Kidney epithelial cell (primary cell): ENCODE data around the gene ASB8. TPM values are rescaled to one million over a fixed set of nuclear protein-coding genes. Genes with fewer than 3 reads are reported as not detected.

Experiments
- DNase-seq: peaks from one replicate; pipeline ENCODE4 v3.0.0-alpha.2; 2010; ENCODE audit warnings: low read depth
- H3K27me3 ChIP-seq: 2 replicates; pipeline ENCODE4 v1.6.0; 2011; ENCODE audit warnings: low read length; ENCODE audit not compliant: control insufficient read depth, insufficient read depth
- H3K36me3 ChIP-seq: 2 replicates; pipeline ENCODE4 v1.5.1; 2011; ENCODE audit warnings: low read length; ENCODE audit not compliant: control insufficient read depth, insufficient read depth
- H3K4me3 ChIP-seq: 2 replicates; pipeline ENCODE4 v1.5.1; 2011; ENCODE audit warnings: low read depth, mild to moderate bottlenecking, control low read depth, low read length
- total RNA-seq: library from RNA; depleted of rRNA; stranded (reverse); fragments of >200 nt; gene quantifications from 2 replicates; pipeline ENCODE4 v1.2.3, GENCODE V29; 2015
- TF ChIP-seq, protein P1 (sequence below): IDR thresholded peaks from 2 replicates; pipeline ENCODE4 v1.5.1; 2011; ENCODE audit warnings: mild to moderate bottlenecking, moderate library complexity, low read length, control low read depth, inconsistent platforms; ENCODE audit not compliant: insufficient read depth, poor library complexity, severe bottlenecking

ASB8 gene
- total RNA-seq, 1 donor from 2014 or later = 20.2 TPM

DNA sequence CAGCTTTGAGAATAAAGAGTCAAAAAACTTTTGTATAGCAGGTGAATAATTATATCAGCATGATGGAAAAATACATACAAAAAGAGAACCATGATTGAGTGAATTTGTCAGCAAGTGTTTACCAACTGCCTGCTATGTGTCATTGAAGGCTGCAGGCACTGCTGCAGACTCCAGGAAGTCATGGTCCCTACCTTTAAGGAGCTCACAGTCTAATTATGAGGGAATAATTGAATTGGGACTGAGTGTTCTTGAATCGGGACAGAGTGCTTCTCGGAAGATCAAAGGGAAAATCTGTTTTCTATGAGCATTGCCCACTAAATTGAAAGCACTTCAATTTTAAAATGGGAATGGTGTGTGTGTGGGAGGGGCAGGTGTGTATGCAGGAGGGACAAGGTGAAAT lies 36.3 kb upstream of the ASB8 start:
- no peak overlapping the region for H3K4me3 ChIP-seq
- peaks cover 5% of the 10 kb centered on the region for H3K27me3 ChIP-seq
- no peaks in the 10 kb centered on the region for H3K36me3 ChIP-seq
- TF ChIP-seq, protein P1, sequence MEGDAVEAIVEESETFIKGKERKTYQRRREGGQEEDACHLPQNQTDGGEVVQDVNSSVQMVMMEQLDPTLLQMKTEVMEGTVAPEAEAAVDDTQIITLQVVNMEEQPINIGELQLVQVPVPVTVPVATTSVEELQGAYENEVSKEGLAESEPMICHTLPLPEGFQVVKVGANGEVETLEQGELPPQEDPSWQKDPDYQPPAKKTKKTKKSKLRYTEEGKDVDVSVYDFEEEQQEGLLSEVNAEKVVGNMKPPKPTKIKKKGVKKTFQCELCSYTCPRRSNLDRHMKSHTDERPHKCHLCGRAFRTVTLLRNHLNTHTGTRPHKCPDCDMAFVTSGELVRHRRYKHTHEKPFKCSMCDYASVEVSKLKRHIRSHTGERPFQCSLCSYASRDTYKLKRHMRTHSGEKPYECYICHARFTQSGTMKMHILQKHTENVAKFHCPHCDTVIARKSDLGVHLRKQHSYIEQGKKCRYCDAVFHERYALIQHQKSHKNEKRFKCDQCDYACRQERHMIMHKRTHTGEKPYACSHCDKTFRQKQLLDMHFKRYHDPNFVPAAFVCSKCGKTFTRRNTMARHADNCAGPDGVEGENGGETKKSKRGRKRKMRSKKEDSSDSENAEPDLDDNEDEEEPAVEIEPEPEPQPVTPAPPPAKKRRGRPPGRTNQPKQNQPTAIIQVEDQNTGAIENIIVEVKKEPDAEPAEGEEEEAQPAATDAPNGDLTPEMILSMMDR = no peak
- no peak for DNase-seq

DNA sequence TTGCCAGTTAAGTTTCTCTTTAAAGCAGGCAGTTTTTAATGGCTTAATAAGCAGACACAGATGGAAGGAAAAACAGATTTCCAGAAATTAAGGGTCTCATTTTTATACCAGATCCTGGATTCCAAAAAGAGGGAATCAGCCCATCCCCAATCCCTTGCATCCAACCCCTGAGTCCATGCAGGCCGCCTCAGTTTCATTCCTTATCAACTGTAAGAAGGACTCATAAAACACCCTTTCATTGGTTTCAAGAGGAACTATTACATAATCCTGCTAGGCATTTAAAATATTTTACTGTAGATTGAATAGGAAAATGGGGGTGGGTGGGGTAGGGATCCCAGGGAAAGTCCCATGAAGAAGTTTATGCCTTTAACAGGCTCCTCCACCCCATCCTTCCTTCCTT lies 35.5 kb upstream of the ASB8 start:
- H3K4me3 ChIP-seq = no peak overlapping the region
- DNase-seq = no peak
- peaks cover 8% of the 10 kb centered on the region for H3K27me3 ChIP-seq
- TF ChIP-seq, protein P1 = no peak
- no peaks in the 10 kb centered on the region for H3K36me3 ChIP-seq

DNA sequence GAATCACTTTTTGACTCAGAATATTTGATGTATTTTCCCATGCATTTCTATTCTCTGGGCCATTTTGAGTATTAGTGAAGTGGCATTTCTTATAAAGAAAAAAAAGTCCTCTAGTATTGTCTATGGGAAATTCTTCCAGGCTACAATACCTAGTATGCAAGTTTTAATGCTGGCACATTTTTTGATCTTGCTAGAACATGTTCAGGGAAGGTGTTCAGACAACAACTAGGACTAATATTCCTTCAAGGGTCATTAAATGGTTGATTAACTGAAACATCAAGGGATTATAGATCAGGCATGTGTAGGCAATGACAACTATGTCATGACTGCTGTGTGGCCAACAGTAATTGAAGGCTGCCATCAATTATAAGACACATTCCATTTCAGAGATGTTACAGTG lies 33.8 kb upstream of the ASB8 start:
- Histone ChIP-seq H3K4me3 (no peak overlapping the region), H3K36me3 (no peaks in the 10 kb centered on the region), H3K27me3 (peaks cover 14% of the 10 kb centered on the region)
- DNase-seq = no peak
- TF ChIP-seq, protein P1 = no peak

DNA sequence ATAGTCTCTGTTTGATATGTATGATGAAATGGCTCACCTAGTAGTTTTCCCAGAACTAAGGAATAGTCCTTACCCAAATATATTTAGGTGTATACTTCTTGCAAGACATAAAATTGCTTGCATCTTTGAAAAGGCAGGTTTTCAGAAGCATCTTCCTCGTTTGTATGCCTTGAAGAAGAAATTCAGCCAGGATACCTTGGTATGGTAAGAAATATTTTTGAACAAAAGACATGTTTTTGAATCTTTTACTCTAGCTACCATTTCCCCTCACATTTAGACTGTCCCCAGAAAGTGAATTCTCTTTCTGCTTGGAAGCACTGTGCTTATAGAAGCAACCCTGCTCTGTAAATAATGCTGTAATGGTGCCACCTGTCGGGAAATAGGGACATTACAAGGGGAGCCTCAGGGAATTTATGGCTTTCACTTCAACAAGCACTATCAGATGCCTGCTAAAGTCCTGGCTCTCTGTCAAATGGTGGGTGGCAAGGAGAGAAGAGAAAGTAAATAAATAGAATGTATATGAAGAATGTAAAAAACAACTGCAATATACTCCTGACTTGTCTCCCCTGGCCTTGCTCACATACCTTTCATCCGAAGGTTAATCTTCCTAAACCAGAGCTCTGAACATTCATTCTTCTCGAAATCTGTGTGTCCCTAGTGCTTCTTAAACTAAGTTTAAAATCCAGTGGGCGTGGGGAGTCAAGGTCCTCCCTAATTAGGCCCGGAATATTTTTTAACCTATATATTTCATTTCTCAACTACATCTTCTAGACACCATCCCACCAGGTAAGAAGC lies 32.2 kb upstream of the ASB8 start:
- TF ChIP-seq, protein P1 = peak; percentile 84
- DNase-seq = no peak
- peaks cover 28% of the 10 kb centered on the region for H3K27me3 ChIP-seq

DNA sequence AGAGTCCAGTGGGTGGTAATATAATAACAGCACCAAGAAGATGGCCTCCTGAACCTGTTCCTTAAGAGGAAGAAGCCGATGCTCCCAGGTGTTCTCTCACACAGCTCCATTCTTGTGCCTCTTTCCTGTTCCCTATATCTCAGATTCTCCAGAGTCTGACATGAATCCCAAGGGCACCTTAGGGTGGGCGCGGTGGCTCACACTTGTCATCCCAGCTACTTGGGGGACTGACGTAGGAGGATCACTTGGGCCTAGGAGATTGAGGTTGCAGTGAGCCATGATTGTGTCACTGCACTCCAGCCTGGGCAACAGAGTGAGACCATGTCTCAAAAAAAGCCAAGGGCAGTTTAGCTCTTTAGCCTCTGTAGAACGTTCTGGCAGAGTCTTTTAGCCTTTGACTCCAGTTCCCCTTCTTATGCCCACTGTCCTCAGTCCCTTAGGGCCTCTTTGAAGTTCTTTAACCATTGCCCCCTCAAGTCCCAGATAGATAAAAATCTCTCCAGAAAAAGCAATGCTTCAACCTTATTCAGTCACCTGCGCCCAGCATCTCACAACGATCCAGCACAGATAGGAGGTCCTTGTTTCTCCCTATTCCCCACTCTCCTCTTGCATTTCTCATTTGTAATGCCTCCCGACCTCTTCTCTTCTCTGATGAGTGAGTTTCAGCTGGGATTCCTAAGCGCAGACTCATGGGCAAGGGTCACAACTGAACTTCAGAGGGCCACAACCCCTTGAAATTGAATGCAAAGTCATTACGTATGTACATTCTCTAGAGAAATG lies 30.8 kb upstream of the ASB8 start:
- DNase-seq = no peak
- H3K36me3 ChIP-seq = no peaks in the 10 kb centered on the region
- H3K4me3 ChIP-seq = no peak overlapping the region
- peaks cover 41% of the 10 kb centered on the region for H3K27me3 ChIP-seq
- TF ChIP-seq, protein P1 = no peak

More for the DNA sequence above, 32.2 kb upstream of the ASB8 start:
- no peaks in the 10 kb centered on the region for H3K36me3 ChIP-seq
- no peak overlapping the region for H3K4me3 ChIP-seq
